Suprapubic skin (tissue), 2 donors: ENCODE measurements around the gene UBE2L3.

Source experiments
- EP300 ChIP-seq: sonication (generic); formaldehyde crosslinking; IDR thresholded peaks from one replicate; pipeline ENCODE4 v1.6.1; 2017; ENCODE audit warnings: antibody characterized with exemption
- POLR2A ChIP-seq, 2 donors: fragments of 450-650 bp; IDR thresholded peaks; one replicate each; pipeline ENCODE4 v1.6.1; 2017; ENCODE audit warnings: antibody characterized with exemption in 2 of 2, mild to moderate bottlenecking in 2 of 2, moderate library complexity in 2 of 2

DNA sequence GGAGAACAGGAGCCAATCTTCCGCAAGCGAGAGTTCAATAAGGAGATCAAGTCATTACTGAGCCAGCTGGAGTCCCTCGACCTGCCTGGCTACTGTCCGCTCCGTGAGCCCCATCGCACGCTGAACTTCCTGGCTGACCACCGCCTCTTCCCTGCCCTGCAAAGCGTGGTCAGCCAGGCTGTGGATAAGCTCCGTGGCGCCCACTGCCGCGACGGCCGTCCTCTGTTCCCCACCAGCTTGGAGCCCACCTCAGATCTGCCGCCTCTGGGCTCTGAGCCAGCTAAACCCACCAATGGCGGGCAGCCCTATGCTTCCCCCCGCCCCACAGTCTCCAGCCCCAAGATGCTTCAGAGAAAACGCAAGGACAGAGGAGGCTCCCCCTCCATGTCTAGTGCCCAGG lies 67.3 kb downstream of the UBE2L3 start:
- TF ChIP-seq POLR2A (IDR thresholded peaks at IDR 0.05) (no peak), EP300 (no peak)
